HG03139 (cell line): ENCODE data around the gene ATXN7L3.

ENCODE experiments used
- ATAC-seq: cut with Tn5 transposase; IDR thresholded peaks from one replicate; pipeline ENCODE4 v1.9.1; 2021; ENCODE audit not compliant: unreplicated experiment

Gene ATXN7L3

GRCh38 chr17:44218344-44219107, 18.8 kb upstream of the ATXN7L3 start:
- ATAC-seq, result peak; percentile 29

- ATAC-seq, result no peak
Observed at GRCh38 chr17:44217738-44218343, 18.2 kb upstream of the ATXN7L3 start.

GRCh38 chr17:44216694-44217093, 17.0 kb upstream of the ATXN7L3 start:
- no peak for ATAC-seq

- ATAC-seq, result no peak
Observed at GRCh38 chr17:44216173-44216572, 16.5 kb upstream of the ATXN7L3 start.

- ATAC-seq, result no peak
Observed at GRCh38 chr17:44214896-44215295, 15.2 kb upstream of the ATXN7L3 start.

- no peak for ATAC-seq
Observed at GRCh38 chr17:44214230-44214494, 14.5 kb upstream of the ATXN7L3 start.

GRCh38 chr17:44213403-44214229, 13.9 kb upstream of the ATXN7L3 start:
- no peak for ATAC-seq

GRCh38 chr17:44212507-44213402, 13.1 kb upstream of the ATXN7L3 start:
- ATAC-seq, result no peak

GRCh38 chr17:44211281-44212265, 11.9 kb upstream of the ATXN7L3 start:
- no peak for ATAC-seq

GRCh38 chr17:44210342-44211192, 10.9 kb upstream of the ATXN7L3 start:
- ATAC-seq, result peak; percentile 56

- ATAC-seq, result peak; percentile 15
Observed at GRCh38 chr17:44209786-44210341, 10.2 kb upstream of the ATXN7L3 start.

GRCh38 chr17:44207743-44208142, 8.1 kb upstream of the ATXN7L3 start:
- ATAC-seq, result no peak

- ATAC-seq, result no peak
Observed at GRCh38 chr17:44207319-44207718, 7.6 kb upstream of the ATXN7L3 start.

- ATAC-seq, result no peak
Observed at GRCh38 chr17:44206825-44207155, 7.1 kb upstream of the ATXN7L3 start.

- ATAC-seq, result no peak
Observed at GRCh38 chr17:44205962-44206824, 6.5 kb upstream of the ATXN7L3 start.

- no peak for ATAC-seq
Observed at GRCh38 chr17:44204441-44204882, 4.8 kb upstream of the ATXN7L3 start.

GRCh38 chr17:44203731-44204440, 4.2 kb upstream of the ATXN7L3 start:
- no peak for ATAC-seq
